H1 (cell line): ENCODE measurements around the gene PXDN. TPM values are rescaled to one million over a fixed set of nuclear protein-coding genes. Genes with fewer than 3 reads are reported as not detected.

Source experiments
- CTCF ChIA-PET: fragments of 300-600 bp; sonication (Branson Sonifier 250); formaldehyde crosslinking; loops from one replicate; lab custom pipeline; 2021; ENCODE audit not compliant: partially characterized antibody; lab: Charles Lee
- POLR2A ChIA-PET: fragments of 300-600 bp; sonication (Branson Sonifier 250); formaldehyde crosslinking; loops from one replicate; lab custom pipeline; 2021; ENCODE audit warnings: inconsistent platforms; ENCODE audit not compliant: partially characterized antibody; lab: Charles Lee
- DNase-seq, 2 experiments: peaks; one replicate each; pipeline versions ENCODE4 v3.0.0 to v3.0.0-alpha.2; 2010 to 2022; ENCODE audit warnings: low spot score in 2 of 2, low read depth in 1 of 2, mixed read lengths in 1 of 2
- FAIRE-seq: peaks from 2 replicates; lab custom pipeline; 2011; peaks lifted over from hg19 to GRCh38; lab: Jason Lieb, UNC
- H2AFZ ChIP-seq: 2 replicates; pipeline ENCODE4 v1.8.1; 2012; ENCODE audit warnings: low read length, inconsistent platforms
- H2AK5ac ChIP-seq: 2 replicates; pipeline ENCODE4 v1.6.1; 2013; ENCODE audit warnings: low read depth, low read length
- H2BK120ac ChIP-seq: replicated peaks from 2 replicates; pipeline ENCODE3; 2013; ENCODE audit warnings: low read depth, low read length, inconsistent platforms
- H2BK12ac ChIP-seq: 2 replicates; pipeline ENCODE4 v1.6.1; 2013; ENCODE audit warnings: low read depth, low read length
- H2BK15ac ChIP-seq: 2 replicates; pipeline ENCODE4 v1.6.1; 2013; ENCODE audit warnings: low read length
- H2BK20ac ChIP-seq: 2 replicates; pipeline ENCODE4 v1.6.1; 2013; ENCODE audit warnings: low read length
- H2BK5ac ChIP-seq: 2 replicates; pipeline ENCODE4 v1.6.1; 2013; ENCODE audit warnings: low read depth, low read length
- H3K14ac ChIP-seq: 2 replicates; pipeline ENCODE4 v1.6.1; 2013; ENCODE audit warnings: inconsistent platforms; ENCODE audit not compliant: insufficient read length
- H3K18ac ChIP-seq: 2 replicates; pipeline ENCODE4 v1.6.1; 2013; ENCODE audit warnings: low read length; ENCODE audit errors: extremely low read depth
- H3K23ac ChIP-seq: 2 replicates; pipeline ENCODE4 v1.6.1; 2013; ENCODE audit warnings: inconsistent platforms; ENCODE audit not compliant: insufficient read length
- H3K23me2 ChIP-seq: 2 replicates; pipeline ENCODE4 v1.6.1; 2013; ENCODE audit warnings: low read depth, low read length
- H3K27ac ChIP-seq: 2 replicates; pipeline ENCODE4 v1.6.1; 2011; ENCODE audit warnings: low read depth, low read length, inconsistent platforms
- H3K27me3 ChIP-seq, 4 experiments: replicated peaks in 1 of 4; 1 replicate in 1 of 4; 2 replicates in 3 of 4; pipeline versions ENCODE4 v1.6.1 to v1.8.1; 2011 to 2013; ENCODE audit warnings: low read length in 3 of 4, mild to moderate bottlenecking in 3 of 4, inconsistent platforms in 2 of 4, mixed read lengths in 2 of 4, moderate library complexity in 1 of 4; ENCODE audit not compliant: control insufficient read depth in 3 of 4, insufficient read depth in 3 of 4; ENCODE audit errors: extremely low read depth in 1 of 4
- H3K36me3 ChIP-seq, 4 experiments: 2 replicates each; pipeline versions ENCODE4 v1.6.1 to v1.8.1; 2011 to 2013; ENCODE audit warnings: mild to moderate bottlenecking in 4 of 4, low read length in 3 of 4, moderate library complexity in 2 of 4, control low read depth in 1 of 4, inconsistent platforms in 1 of 4; ENCODE audit not compliant: insufficient read depth in 4 of 4, control insufficient read depth in 2 of 4
- H3K4ac ChIP-seq: replicated peaks from 2 replicates; pipeline ENCODE3; 2013; ENCODE audit warnings: low read length, low read depth, mixed read lengths, inconsistent platforms; ENCODE audit not compliant: insufficient read length
- H3K4me1 ChIP-seq, 4 experiments: replicated peaks in 1 of 4; 1 replicate in 1 of 4; 2 replicates in 3 of 4; pipeline versions ENCODE4 v1.6.1 to v1.8.1; 2011 to 2013; ENCODE audit warnings: low read length in 3 of 4, inconsistent platforms in 2 of 4, mixed read lengths in 1 of 4; ENCODE audit not compliant: insufficient read depth in 4 of 4, control insufficient read depth in 3 of 4
- H3K4me2 ChIP-seq, 2 experiments: 2 replicates each; pipeline versions ENCODE4 v1.6.1 to v1.8.1; 2011 to 2013; ENCODE audit warnings: low read depth in 2 of 2, low read length in 2 of 2, control low read depth in 1 of 2, inconsistent platforms in 1 of 2, mild to moderate bottlenecking in 1 of 2; ENCODE audit not compliant: insufficient read depth in 1 of 2
- H3K4me3 ChIP-seq, 4 experiments: fragments of 200-600, 300-600 bp in 1 of 4; sonication (generic), shearing (Covaris generic), sonication (Bioruptor Twin) in 1 of 4; 2 replicates each; pipeline versions ENCODE4 v1.5.1 to v1.8.1; 2011 to 2016; ENCODE audit warnings: low read length in 4 of 4, low read depth in 3 of 4, control low read depth in 2 of 4, inconsistent platforms in 2 of 4, mild to moderate bottlenecking in 2 of 4, mixed read lengths in 1 of 4, moderate library complexity in 1 of 4; ENCODE audit not compliant: insufficient read depth in 2 of 4; ENCODE audit errors: extremely low read depth in 1 of 4
- H3K56ac ChIP-seq: replicated peaks from 2 replicates; pipeline ENCODE3; 2013; ENCODE audit warnings: low read depth, mild to moderate bottlenecking, mixed read lengths, low read length, inconsistent platforms; ENCODE audit not compliant: insufficient read length
- H3K79me1 ChIP-seq: 2 replicates; pipeline ENCODE4 v1.6.1; 2013; ENCODE audit warnings: low read depth, low read length, control low read depth
- H3K79me2 ChIP-seq, 2 experiments: 2 replicates each; pipeline versions ENCODE4 v1.6.1 to v1.8.1; 2012 to 2013; ENCODE audit warnings: low read length in 2 of 2, mild to moderate bottlenecking in 2 of 2, inconsistent platforms in 1 of 2; ENCODE audit not compliant: insufficient read depth in 2 of 2, control insufficient read depth in 1 of 2
- H3K9ac ChIP-seq, 4 experiments: replicated peaks in 1 of 4; 1 replicate in 1 of 4; 2 replicates in 3 of 4; pipeline versions ENCODE4 v1.6.1 to v1.8.1; 2011 to 2013; ENCODE audit warnings: low read depth in 3 of 4, low read length in 3 of 4, control low read depth in 2 of 4, mild to moderate bottlenecking in 2 of 4, moderate library complexity in 2 of 4, inconsistent platforms in 1 of 4; ENCODE audit errors: extremely low read depth in 1 of 4
- H3K9me3 ChIP-seq, 2 experiments: 2 replicates each; pipeline versions ENCODE4 v1.6.1 to v1.8.1; 2012 to 2013; ENCODE audit warnings: mild to moderate bottlenecking in 2 of 2, moderate library complexity in 2 of 2, control low read depth in 1 of 2, inconsistent platforms in 1 of 2, low read depth in 1 of 2, low read length in 1 of 2, mixed read lengths in 1 of 2; ENCODE audit not compliant: insufficient read depth in 2 of 2
- H4K20me1 ChIP-seq, 2 experiments: replicated peaks in 1 of 2; 2 replicates each; pipeline versions ENCODE3 to v1.8.1; 2011 to 2013; ENCODE audit warnings: inconsistent platforms in 2 of 2, low read length in 2 of 2, mild to moderate bottlenecking in 1 of 2; ENCODE audit not compliant: insufficient read depth in 2 of 2, control insufficient read depth in 1 of 2
- H4K5ac ChIP-seq: 2 replicates; pipeline ENCODE4 v1.6.1; 2013; ENCODE audit warnings: low read length, low read depth, mixed read lengths, inconsistent platforms; ENCODE audit not compliant: insufficient read length
- H4K8ac ChIP-seq: 2 replicates; pipeline ENCODE4 v1.8.0; 2013; ENCODE audit warnings: mild to moderate bottlenecking, moderate library complexity, low read length, inconsistent platforms; ENCODE audit not compliant: insufficient read depth; ENCODE audit errors: extremely low read depth
- H4K91ac ChIP-seq: replicated peaks from 2 replicates; pipeline ENCODE3; 2013; ENCODE audit warnings: low read length, mixed read lengths, inconsistent platforms; ENCODE audit not compliant: insufficient read length
- ATF3 ChIP-seq: IDR thresholded peaks from 2 replicates; pipeline ENCODE4 v1.6.1; 2011; ENCODE audit warnings: low read depth, mild to moderate bottlenecking, low read length; ENCODE audit not compliant: insufficient read depth
- BCL11A ChIP-seq, 2 experiments: IDR thresholded peaks; one replicate each; pipeline ENCODE4 v1.6.1; 2011; ENCODE audit warnings: low read depth in 2 of 2, low read length in 2 of 2, mild to moderate bottlenecking in 2 of 2
- CREB1 ChIP-seq: IDR thresholded peaks from 2 replicates; pipeline ENCODE4 v1.6.1; 2012; ENCODE audit warnings: inconsistent platforms
- EGR1 ChIP-seq: IDR thresholded peaks from 2 replicates; pipeline ENCODE4 v1.6.1; 2011; ENCODE audit warnings: low read depth, low read length, borderline replicate concordance
- EP300 ChIP-seq, 2 experiments: IDR thresholded peaks; 1 replicate in 1 of 2; 2 replicates in 1 of 2; pipeline ENCODE4 v1.6.1; 2011 to 2012; ENCODE audit warnings: low read depth in 2 of 2, low read length in 2 of 2, mild to moderate bottlenecking in 2 of 2, borderline replicate concordance in 1 of 2, inconsistent platforms in 1 of 2, moderate library complexity in 1 of 2
- KDM1A ChIP-seq: fragments of 200-600, 300-600 bp; sonication (generic); IDR thresholded peaks from 2 replicates; pipeline ENCODE4 v1.7.1; 2016; ENCODE audit warnings: mild to moderate bottlenecking, low read length, borderline replicate concordance
- MAFK ChIP-seq: IDR thresholded peaks from 2 replicates; pipeline ENCODE4 v1.6.1; 2012; ENCODE audit warnings: low read depth, mild to moderate bottlenecking, improper control_type of control experiment, low read length
- POLR2AphosphoS5 ChIP-seq: IDR thresholded peaks from 2 replicates; pipeline ENCODE4 v1.6.1; 2011; ENCODE audit warnings: low read depth, low read length
- TCF12 ChIP-seq: IDR thresholded peaks from 2 replicates; pipeline ENCODE4 v1.6.1; 2011; ENCODE audit warnings: low read depth, mild to moderate bottlenecking, low read length
- WGBS, 2 experiments: shearing (Covaris generic) in 1 of 2; methylation state at CpG; one replicate each; pipeline versions ENCODE4 v1.1.6 to v1.1.7; 2013 to 2015; ENCODE audit warnings: low lambda C conversion rate in 2 of 2, mixed read lengths in 2 of 2, inconsistent platforms in 1 of 2, low coverage in 1 of 2, missing lambda C conversion rate in 1 of 2; ENCODE audit not compliant: insufficient replicate concordance in 2 of 2, insufficient coverage in 1 of 2, insufficient read length in 1 of 2; ENCODE audit errors: extremely low coverage in 1 of 2, missing lambda C conversion rate in 1 of 2; 5-methylcytosine and 5-hydroxymethylcytosine counted together
- polyA plus RNA-seq, 7 experiments: library from polyadenylated mRNA; depleted of rRNA in 3 of 7; stranded (reverse) in 5 of 7; unstranded in 2 of 7; fragments of >200 nt in 5 of 7; fragments of 200-250 nt in 2 of 7; gene quantifications; 1 replicate in 5 of 7; 2 replicates in 1 of 7; 4 replicates in 1 of 7; pipeline versions ENCODE4 v1.2.1 to v1.2.3, GENCODE V29; 2011 to 2013; ENCODE audit warnings: missing spikeins in 2 of 7, mixed read lengths in 2 of 7
- total RNA-seq: library from RNA; stranded (reverse); fragmentation: NEBNext Ultra II Directional; extraction: Animal tissue kit (Norgen Biotek cat#: 25700); gene quantifications from 2 replicates; pipeline ENCODE4 v1.2.1, GENCODE V29; 2021

PXDN gene
- total and polyA plus RNA-seq, 2 of the 8 experiments (the other 6 are each of a cell fraction or from before 2014, with no cell fraction given), result 104 to 141 TPM

- Histone ChIP-seq H3K4me2 (no peak overlapping the region), H3K79me1 (peaks cover 4% of the 10 kb centered on the region), H2AFZ (no peak overlapping the region), H4K20me1 (peaks cover 0 to 5% of the 10 kb centered on the region in 2 experiments), H2BK12ac (peak overlapping the region; percentile 98; the same call in 1 of the 2 replicates), H2BK120ac (no peak overlapping the region), H3K27ac (no peak overlapping the region), H3K9me3 (no peaks in the 10 kb centered on the region), H3K23me2 (peaks cover 11% of the 10 kb centered on the region; the same call in 1 of the 2 replicates), H4K91ac (no peak overlapping the region), H3K4ac (no peak overlapping the region), H2BK5ac (peak overlapping the region; percentile 87; the same call in 1 of the 2 replicates), H3K4me3 (no peak overlapping the region), H3K23ac (no peak overlapping the region), H3K27me3 (no peaks in the 10 kb centered on the region), H2BK20ac (no peak overlapping the region), H3K36me3 (peaks cover 0 to 3% (median 0%) of the 10 kb centered on the region in 4 experiments; a peak in 2 of 8 replicates), H2AK5ac (0 out of 2 replicates have a peak overlapping the region, but pooled peaks have one; percentile 96), H4K5ac (no peak overlapping the region), H2BK15ac (0 out of 2 replicates have a peak overlapping the region, but pooled peaks have one; percentile 37), H3K18ac (no peak overlapping the region), H3K9ac (no peak overlapping the region), H3K79me2 (no peaks in the 10 kb centered on the region), H3K56ac (no peak overlapping the region), H4K8ac (no peak overlapping the region), H3K4me1 (peaks cover 0 to 9% (median 5%) of the 10 kb centered on the region in 4 experiments; a peak in 4 of 7 replicates), H3K14ac (no peak overlapping the region)
- POLR2A ChIA-PET, result interaction anchor here (0.8 to 3.3 kb wide), 9 partner anchors 8 to 145 kb away, joined by 3 to 28 read pairs (median 5); no protein-coding TSS in a partner anchor
- CTCF ChIA-PET, result interaction anchor here (0.6 to 2.9 kb wide), 9 partner anchors 14 to 392 kb away, joined by 3 to 18 read pairs (median 3); no protein-coding TSS in a partner anchor
- DNase-seq (peak in 1 of 2 experiments; percentile 61), FAIRE-seq (no peak)
- WGBS, 2 experiments, result 76% methylated on average over 32 of the region's 32 CpGs; no CpG with 5 or more reads in 1 of the 2 experiments
- TF ChIP-seq POLR2AphosphoS5, result no peak
- TF ChIP-seq EP300 (IDR thresholded peaks at IDR 0.05; ENCODE audit: borderline replicate concordance in 1 of 2, low read depth in 2 of 2, low read length in 2 of 2), result no peak
- no peak for TF ChIP-seq BCL11A (IDR thresholded peaks at IDR 0.05; ENCODE audit: low read depth in 2 of 2, low read length in 2 of 2)
- no peak for TF ChIP-seq KDM1A
- TF ChIP-seq TCF12, result no peak
- no peak for TF ChIP-seq MAFK
- no peak for TF ChIP-seq ATF3
- no peak for TF ChIP-seq EGR1
- no peak for TF ChIP-seq CREB1
Observed at GRCh38 chr2:1605102-1606045, 138.9 kb downstream of the PXDN start.
